Body of pancreas (tissue), 4 donors: Measurements from ENCODE around the gene CIAO2A. TPM values are rescaled to one million over a fixed set of nuclear protein-coding genes. Genes with fewer than 3 reads are reported as not detected.

Source experiments
- ATAC-seq: fragments of 150-250 bp; one replicate; pipeline ENCODE4 v1.9.1; 2016
- DNase-seq, 4 donors: peaks; one replicate each; pipeline ENCODE4 v3.0.0-alpha.2; 2019
- H3K27ac ChIP-seq, 4 donors: fragments of 200-600 bp; sonication (generic); 1 replicate in 3 of 4; 2 replicates in 1 of 4; pipeline versions ENCODE4 v1.5.1 to v1.6.1; 2016 to 2019; ENCODE audit warnings: mild to moderate bottlenecking in 1 of 4, mixed read lengths in 1 of 4, moderate library complexity in 1 of 4
- H3K27me3 ChIP-seq, 2 donors: fragments of 200-600 bp; sonication (generic); one replicate each; pipeline ENCODE4 v1.6.0; 2016; ENCODE audit warnings: mild to moderate bottlenecking in 1 of 2
- H3K36me3 ChIP-seq, 2 donors: fragments of 200-600 bp; sonication (generic); replicated peaks in 1 of 2; 2 replicates each; pipeline ENCODE4 v1.5.1; 2016; ENCODE audit warnings: low read depth in 2 of 2; ENCODE audit not compliant: insufficient read depth in 1 of 2
- H3K4me1 ChIP-seq: fragments of 200-600 bp; sonication (generic); one replicate; pipeline ENCODE4 v1.6.0; 2016
- H3K4me3 ChIP-seq, 2 donors: fragments of 200-600 bp; sonication (generic); 1 replicate in 1 of 2; 2 replicates in 1 of 2; pipeline ENCODE4 v1.5.1; 2016 to 2019
- H3K9me3 ChIP-seq, 3 donors: fragments of 200-600 bp; sonication (generic); 1 replicate in 2 of 3; 2 replicates in 1 of 3; pipeline ENCODE4 v1.5.1; 2016
- CTCF ChIP-seq, 7 experiments: fragments of 450-650 bp in 4 of 7; fragments of 200-600 bp in 3 of 7; sonication (generic) in 3 of 7; IDR thresholded peaks; one replicate each; pipeline ENCODE4 v1.5.1; 2016 to 2019; ENCODE audit warnings: antibody characterized with exemption in 7 of 7
- POLR2A ChIP-seq, 3 donors: fragments of 450-650 bp; IDR thresholded peaks; one replicate each; pipeline ENCODE4 v1.6.1; 2016; ENCODE audit warnings: antibody characterized with exemption in 3 of 3, mild to moderate bottlenecking in 2 of 3
- WGBS, 2 donors: methylation state at CpG; one replicate each; pipeline ENCODE4 v1.1.5; 2017; 5-methylcytosine and 5-hydroxymethylcytosine counted together
- intact Hi-C: fragments of 100-400 bp; cut with DNase I; formaldehyde crosslinking; loops from one replicate; pipeline ENCODE4 v1.15.1; 2023
- total RNA-seq, 2 donors: library from RNA; depleted of rRNA; stranded (reverse); fragments of >200 nt; gene quantifications; one replicate each; pipeline ENCODE4 v1.1.0, GENCODE V29; 2016

Gene CIAO2A
- total RNA-seq, 2 donors from 2014 or later: 48.1 to 57.1 TPM

- H3K4me1 ChIP-seq: peaks cover 17% of the 10 kb centered on the region
- H3K4me3 ChIP-seq: no peak overlapping the region
- H3K36me3 ChIP-seq: no peaks in the 10 kb centered on the region
- no peak for TF ChIP-seq POLR2A (IDR thresholded peaks at IDR 0.05)
- TF ChIP-seq CTCF (IDR thresholded peaks at IDR 0.05): no peak
- H3K27me3 ChIP-seq: no peaks in the 10 kb centered on the region
- no peak overlapping the region for H3K27ac ChIP-seq
- no peaks in the 10 kb centered on the region for H3K9me3 ChIP-seq
- DNase-seq (no peak), ATAC-seq (no peak)
- intact Hi-C loops: no loop called here
- 96 to 97% methylated on average over 4 of the region's 4 CpGs for WGBS, 2 donors
These were observed 64.0 kb downstream of the CIAO2A start for GRCh38 chr15:64029633-64030032.

GRCh38 chr15:64029110-64029509 is 64.5 kb downstream of the CIAO2A start:
- no peak for ATAC-seq
- 69 to 70% methylated on average over 8 of the region's 8 CpGs for WGBS, 2 donors

GRCh38 chr15:64026591-64026990 is 67.0 kb downstream of the CIAO2A start:
- WGBS, 2 donors: 90 to 91% methylated on average over 4 of the region's 4 CpGs
- Histone ChIP-seq H3K27me3 (no peaks in the 10 kb centered on the region), H3K27ac (no peak overlapping the region), H3K36me3 (no peaks in the 10 kb centered on the region), H3K4me1 (peaks cover 17% of the 10 kb centered on the region), H3K9me3 (no peaks in the 10 kb centered on the region), H3K4me3 (no peak overlapping the region)
- ATAC-seq: no peak
- no peak for TF ChIP-seq POLR2A (IDR thresholded peaks at IDR 0.05)
- TF ChIP-seq CTCF (IDR thresholded peaks at IDR 0.05): no peak
- intact Hi-C loops: no loop called here
- no peak for DNase-seq

More at GRCh38 chr15:64029110-64029509, 64.5 kb downstream of the CIAO2A start:
- TF ChIP-seq POLR2A (IDR thresholded peaks at IDR 0.05) (no peak), CTCF (IDR thresholded peaks at IDR 0.05) (no peak)
- H3K36me3 ChIP-seq: no peaks in the 10 kb centered on the region
- no peak for DNase-seq
- H3K4me3 ChIP-seq: no peak overlapping the region
- no peaks in the 10 kb centered on the region for H3K9me3 ChIP-seq
- H3K27me3 ChIP-seq: no peaks in the 10 kb centered on the region
- peaks cover 17% of the 10 kb centered on the region for H3K4me1 ChIP-seq
- no peak overlapping the region for H3K27ac ChIP-seq
- intact Hi-C loops: no loop called here

DNA sequence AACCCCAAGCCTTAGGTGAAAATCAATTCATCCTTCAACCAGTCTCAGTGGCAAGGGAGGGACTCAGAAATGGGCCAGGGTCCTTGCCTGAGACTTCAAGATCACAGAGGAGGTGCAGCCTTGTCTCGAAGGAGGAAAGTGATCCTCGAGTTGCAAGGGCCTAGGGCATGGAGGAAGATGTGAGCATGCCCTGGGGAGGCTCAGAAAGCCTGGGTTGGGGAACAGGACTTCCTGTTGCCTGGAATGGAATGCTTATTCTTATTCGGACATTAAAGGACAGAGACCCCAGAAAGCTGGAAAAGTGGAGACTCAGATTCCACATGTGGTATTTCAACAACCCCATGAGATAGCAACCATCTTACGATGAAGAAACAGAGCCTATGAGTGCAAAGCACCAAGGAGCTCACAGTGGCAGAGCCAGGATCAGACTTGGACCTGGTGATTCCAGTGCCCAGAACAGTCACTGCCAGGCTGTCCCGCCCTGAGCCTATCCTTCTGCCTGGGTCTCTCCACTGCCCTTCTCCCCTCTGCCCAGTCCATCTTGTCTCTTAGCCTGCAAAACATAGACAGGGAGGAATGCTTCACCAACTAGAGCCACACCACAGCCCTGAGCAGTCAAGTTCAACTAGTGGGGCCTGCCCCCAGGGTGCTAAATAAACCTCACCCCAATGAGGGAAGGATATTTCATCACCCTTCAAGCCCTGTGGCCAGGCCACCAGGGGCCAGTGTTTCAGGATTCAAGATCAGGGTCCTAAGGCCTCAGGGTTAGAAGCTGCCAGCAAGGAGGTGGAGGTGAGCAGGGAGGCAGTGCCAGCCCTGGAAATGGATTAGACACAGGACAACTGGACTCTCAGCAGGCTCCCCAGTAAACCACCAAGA is 69.2 kb downstream of the CIAO2A start:
- Histone ChIP-seq H3K27ac (no peak overlapping the region), H3K4me1 (peaks cover 36% of the 10 kb centered on the region), H3K4me3 (no peak overlapping the region), H3K27me3 (no peaks in the 10 kb centered on the region), H3K36me3 (no peaks in the 10 kb centered on the region), H3K9me3 (no peaks in the 10 kb centered on the region)
- intact Hi-C loops: no loop called here
- WGBS, 2 donors: 81 to 83% methylated on average over 5 of the region's 5 CpGs
- TF ChIP-seq POLR2A (IDR thresholded peaks at IDR 0.05) (no peak), CTCF (IDR thresholded peaks at IDR 0.05) (no peak)
- ATAC-seq (no peak), DNase-seq (no peak)

DNA sequence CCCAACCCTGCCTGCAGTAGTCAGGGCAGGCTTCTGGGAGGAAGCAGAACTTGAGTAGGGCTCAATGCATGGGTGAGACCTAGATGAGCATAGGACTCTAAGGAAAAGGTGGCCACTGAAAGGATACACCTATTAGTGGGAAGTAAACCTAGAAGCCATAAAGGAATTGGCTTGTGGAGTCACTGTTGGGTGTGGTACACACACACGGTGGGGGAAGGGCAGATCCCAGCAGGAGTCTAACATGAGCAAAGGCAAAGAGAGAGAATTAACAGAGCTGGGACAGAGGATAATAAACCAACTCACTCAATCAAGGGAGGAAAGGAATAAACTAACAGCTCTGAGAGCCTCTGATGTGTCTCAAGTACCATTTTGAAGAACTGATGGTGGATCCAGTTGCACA is 70.4 kb downstream of the CIAO2A start:
- ATAC-seq (no peak), DNase-seq (no peak)
- intact Hi-C loops: no loop called here
- Histone ChIP-seq H3K4me3 (no peak overlapping the region), H3K36me3 (no peaks in the 10 kb centered on the region), H3K9me3 (no peaks in the 10 kb centered on the region), H3K27ac (no peak overlapping the region), H3K4me1 (peaks cover 47% of the 10 kb centered on the region), H3K27me3 (no peaks in the 10 kb centered on the region)
- WGBS, 2 donors: 76 to 81% methylated on average over 1 of the region's 1 CpG
- TF ChIP-seq POLR2A (IDR thresholded peaks at IDR 0.05) (no peak), CTCF (IDR thresholded peaks at IDR 0.05) (no peak)
